Stimulated activated CD8-positive, alpha-beta memory T cell treated with anti-CD3 and anti-CD28 coated beads, Interleukin-4, amount 100 ng/mL, for 4 hours (primary cell): ENCODE measurements around the gene LMX1B.

Experiments
- DNase-seq, 2 donors: peaks; one replicate each; pipeline ENCODE4 v3.0.0-alpha.2; 2020; ENCODE audit warnings: low read depth in 2 of 2, low spot score in 1 of 2

LMX1B gene

DNA sequence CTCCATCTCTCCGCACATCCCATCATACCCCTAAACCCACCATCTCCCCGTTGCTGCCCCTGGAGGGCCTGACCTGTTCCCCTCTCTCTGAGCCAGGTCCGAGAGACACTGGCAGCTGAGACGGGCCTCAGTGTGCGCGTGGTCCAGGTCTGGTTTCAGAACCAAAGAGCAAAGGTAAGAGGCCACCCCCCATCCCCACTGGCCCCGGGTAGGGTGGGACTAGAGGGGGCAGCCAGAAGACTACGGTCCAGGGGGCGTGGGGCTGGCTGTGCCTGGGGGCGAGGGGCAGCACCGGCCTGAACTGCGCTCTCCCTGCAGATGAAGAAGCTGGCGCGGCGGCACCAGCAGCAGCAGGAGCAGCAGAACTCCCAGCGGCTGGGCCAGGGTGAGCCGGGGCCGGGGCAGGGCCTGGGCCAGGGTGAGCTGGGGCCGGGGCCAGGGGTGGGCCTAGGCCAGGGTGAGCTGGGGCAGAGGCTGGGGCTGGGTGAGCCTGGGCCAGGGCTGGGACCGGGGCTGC is 79.8 kb downstream of the LMX1B start:
- no peak for DNase-seq

DNA sequence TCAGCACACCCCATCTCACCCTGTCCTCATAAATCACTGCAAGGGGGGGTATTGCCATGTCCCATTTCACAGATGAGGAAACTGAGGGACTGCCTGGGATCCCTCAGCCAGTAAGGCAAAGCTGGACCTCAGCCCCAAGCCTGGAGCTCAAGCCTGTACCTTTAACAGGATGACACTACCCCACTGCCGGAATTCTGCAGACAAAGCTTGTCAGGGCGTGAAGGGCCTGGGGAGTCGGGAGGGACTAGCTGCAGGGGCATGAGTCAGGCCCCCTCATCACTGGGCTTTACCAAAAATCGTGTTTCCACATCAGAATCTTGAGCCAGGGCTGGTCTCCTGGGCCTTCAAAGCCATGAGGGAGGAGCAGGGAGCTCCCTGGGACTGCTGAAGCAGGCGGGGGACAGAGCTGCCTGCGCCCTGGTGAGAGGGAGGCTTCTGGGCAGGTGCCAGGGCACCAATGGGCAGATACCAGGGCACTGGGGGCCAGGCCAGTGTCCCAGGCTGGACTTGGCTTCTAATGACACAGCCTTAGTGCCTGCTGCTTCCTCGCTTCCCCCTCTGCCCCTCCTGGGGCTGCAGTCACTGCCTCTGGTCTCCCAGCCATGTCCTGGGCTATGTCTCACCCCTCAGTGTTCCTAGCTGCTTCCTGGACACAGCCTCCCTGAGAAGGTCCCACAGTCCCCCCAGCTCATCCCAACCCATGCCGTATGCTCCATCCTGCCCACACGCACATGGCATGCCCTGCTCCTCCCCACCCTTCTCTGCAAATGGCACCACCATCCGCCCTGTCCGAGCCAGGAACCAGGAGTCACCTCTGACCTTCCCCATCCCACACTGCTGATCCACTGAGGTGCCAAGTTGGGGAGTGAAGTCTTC is 80.7 kb downstream of the LMX1B start:
- DNase-seq: no peak

GRCh38 chr9:126695186-126695585 is 81.5 kb downstream of the LMX1B start:
- no peak for DNase-seq

DNA sequence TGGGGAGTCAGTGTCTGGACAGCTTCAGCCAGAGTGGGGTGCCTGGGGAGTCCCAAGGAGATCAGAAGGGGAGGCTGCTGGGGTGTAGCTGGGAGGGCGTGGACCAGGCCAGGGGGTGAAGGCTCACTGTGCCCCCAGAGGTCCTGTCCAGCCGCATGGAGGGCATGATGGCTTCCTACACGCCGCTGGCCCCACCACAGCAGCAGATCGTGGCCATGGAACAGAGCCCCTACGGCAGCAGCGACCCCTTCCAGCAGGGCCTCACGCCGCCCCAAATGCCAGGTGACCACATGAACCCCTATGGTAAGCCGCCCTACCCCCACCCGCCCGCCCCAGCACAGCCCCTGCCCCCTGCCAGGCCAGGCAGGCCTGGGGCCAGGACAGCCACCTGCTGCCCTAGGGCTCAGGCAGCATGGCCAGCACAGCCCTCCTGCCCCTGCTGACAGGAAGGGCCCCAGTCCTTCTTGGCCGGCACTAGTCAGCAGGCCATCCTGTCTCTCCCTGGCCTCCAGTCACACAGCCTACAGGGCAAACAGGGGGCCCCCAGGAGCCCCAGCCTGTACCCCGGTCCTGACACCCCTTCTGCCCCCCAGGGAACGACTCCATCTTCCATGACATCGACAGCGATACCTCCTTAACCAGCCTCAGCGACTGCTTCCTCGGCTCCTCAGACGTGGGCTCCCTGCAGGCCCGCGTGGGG is 82.1 kb downstream of the LMX1B start:
- no peak for DNase-seq

DNA sequence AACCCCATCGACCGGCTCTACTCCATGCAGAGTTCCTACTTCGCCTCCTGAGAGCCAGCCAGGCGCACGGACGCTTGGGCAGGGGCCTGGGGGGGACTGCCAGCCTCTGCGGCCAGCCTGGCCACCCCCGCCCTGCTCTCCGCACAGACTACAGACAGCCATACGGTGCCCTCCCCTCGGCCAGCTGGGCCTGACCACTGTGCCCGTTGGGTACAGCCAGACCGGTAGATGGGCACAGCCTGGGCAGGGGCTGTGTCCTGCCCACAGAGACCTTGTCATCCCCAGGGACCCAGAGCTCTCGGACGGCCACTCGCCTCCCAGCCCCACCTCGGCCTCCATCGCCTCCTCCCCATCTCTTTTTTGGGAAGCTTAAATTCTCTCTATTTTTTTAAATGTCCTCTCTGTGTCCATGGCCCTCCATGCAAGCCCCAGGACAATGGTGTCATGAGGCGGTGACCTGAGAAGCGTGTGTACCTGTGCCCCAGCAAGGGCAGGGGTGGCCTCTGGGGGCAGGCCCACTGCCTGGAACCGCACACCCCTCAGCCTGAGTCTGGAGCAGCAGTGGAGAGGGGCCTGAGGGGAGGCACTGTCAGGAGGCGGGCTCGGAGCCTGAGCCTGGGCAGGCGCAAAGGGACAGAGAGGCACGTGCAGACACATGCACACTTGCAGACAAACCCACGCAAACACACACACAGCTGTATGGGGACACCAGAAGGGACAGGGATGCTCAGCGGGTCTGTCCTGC is 82.8 kb downstream of the LMX1B start:
- DNase-seq: no peak

DNA sequence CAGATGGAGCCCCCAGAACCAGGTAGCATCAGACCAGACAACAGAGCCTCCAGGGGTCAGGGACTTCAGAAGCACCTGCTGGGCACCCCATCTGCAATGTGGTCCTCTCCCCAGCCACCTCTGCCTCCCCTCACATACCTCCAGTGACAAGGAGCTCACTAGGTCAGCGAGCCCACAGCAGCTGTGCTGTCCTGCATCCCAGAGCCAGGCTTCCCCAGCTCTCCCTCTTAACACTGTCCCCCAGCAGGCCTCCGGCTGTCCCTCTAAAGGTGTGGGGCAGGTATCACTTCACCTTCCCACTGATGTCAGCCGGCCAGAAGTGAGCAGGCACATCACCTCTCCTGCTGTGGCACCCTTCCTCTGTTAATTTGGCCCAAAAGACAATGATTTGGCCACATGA is 83.6 kb downstream of the LMX1B start:
- no peak for DNase-seq

DNA sequence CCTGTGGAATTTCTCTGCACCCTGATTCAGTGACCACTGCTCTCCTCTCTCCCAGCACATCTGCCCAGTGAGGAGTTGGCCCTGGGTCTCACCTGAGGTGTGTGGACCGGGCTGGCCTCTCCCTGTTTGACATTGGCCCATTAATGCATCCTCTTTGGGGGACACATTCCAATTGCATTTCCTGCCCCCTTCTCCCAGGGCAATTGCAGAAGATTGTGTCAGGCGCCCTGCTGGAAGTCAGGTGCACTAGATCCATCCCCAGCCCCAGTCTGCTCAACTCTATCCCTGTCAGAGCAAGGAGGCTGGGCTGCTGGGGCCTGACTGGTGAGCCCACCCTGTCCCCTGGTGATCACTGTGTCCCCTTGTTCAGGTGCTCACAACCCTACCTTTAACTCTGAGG is 84.5 kb downstream of the LMX1B start:
- DNase-seq: no peak

GRCh38 chr9:126698756-126699155 is 85.0 kb downstream of the LMX1B start:
- DNase-seq: no peak

GRCh38 chr9:126699401-126699881 is 85.7 kb downstream of the LMX1B start:
- no peak for DNase-seq

GRCh38 chr9:126700296-126700695 is 86.6 kb downstream of the LMX1B start:
- DNase-seq: no peak

GRCh38 chr9:126700903-126701812 is 87.4 kb downstream of the LMX1B start:
- DNase-seq: no peak

- DNase-seq: no peak
Observed at GRCh38 chr9:126701813-126702140, 88.0 kb downstream of the LMX1B start.

- no peak for DNase-seq
Observed at GRCh38 chr9:126702151-126703001, 88.6 kb downstream of the LMX1B start.

DNA sequence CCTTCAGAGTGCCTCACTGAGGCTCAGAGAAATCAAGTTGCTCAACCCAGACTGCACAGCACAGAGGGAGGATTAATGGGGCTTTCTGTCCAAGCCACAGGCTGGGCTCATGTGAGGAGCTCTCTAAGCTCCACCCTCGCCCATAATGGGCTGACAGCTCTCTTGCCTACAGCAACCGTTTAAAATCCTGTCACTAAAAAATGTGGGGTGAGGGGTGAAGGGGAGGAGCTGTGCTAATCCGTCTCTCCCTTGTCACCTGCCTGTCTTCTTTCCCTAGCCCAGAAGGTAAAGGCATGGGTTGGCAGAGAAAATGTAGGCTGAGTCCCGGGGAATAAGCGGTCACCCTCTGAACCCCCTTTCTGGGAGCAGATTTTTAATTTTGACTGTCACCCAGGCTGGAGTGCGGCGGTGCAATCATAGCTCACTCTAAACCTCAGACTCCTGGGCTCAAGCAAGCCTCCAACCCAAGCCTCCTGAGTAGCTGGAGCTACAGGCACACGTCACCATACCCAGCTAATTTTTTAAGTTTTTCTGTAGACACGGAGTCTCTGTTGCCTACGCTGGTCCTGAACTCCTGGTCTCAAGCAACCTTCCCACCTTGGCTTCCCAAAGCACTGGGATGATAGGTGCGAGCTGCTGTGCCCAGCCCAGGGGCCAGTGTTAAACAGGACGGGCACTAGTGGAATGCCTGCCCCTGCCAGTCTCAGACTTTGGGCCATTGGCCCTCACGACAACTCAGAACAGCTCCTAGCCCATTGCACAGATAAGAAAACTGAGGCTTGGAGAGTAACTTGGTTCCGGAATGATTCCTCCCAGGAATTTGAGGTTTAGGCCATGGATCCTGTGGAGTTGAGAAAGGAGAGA is 89.5 kb downstream of the LMX1B start:
- DNase-seq: no peak

DNA sequence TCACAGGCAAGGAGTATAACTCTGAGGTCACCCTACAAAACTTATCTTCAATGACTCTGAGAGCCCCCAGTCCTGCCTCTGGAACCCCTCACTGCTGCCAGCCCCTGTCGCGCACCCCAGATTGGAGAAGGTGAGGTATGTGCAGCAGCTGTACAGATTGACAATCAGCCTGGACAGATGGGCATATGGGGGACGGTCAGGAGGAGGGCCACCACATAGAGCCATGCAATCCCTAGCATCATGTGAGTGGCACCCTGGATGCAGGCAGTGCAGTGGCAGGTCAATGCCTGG is 90.1 kb downstream of the LMX1B start:
- DNase-seq: no peak

DNA sequence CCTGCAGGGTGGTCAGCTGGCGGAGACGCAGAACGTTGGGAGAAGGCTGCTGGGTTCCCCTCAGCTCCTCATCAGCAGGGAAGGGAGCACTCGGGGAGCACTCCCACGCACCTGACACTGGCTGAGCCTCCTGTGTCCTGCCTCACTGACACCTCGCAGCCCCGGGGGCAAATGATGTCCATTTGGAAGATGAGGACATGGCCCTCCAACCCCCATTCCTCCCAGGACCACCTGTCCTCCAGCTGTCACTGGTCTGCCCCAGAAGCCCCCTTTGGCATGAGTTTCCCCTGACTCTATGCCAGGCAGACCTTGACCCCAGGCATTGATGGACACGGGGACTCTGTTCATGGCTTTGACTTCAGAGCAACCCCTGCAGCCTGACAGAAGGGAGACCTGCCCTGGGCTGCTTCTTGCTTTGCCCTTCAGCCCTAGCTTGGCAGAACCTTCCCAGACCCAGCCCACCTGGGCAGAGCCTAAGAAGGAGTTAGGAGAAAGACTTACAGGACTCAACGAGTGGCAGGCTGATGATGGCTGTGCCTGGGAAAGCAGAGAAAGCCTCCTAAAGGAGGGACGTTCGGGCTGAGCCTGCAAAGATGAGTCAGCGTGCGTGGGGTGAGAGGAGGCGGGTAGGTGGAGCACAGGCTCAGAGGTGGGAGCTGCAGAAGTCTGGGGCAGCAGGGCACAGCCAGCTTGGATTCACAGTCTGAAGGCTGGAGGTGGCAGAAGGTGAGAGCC is 90.6 kb downstream of the LMX1B start:
- DNase-seq: peak in 1 of 2 donors; percentile 26

GRCh38 chr9:126704892-126705766 is 91.4 kb downstream of the LMX1B start:
- peak; percentile 67 to 83 for DNase-seq
